GM23248 (cell line): ENCODE measurements around the gene EYA4. TPM values are rescaled to one million over a fixed set of nuclear protein-coding genes. Genes with fewer than 3 reads are reported as not detected.

Experiments used
- DNase-seq: peaks from one replicate; pipeline ENCODE4 v3.0.0-alpha.2; 2015
- H2AFZ ChIP-seq: fragments of 200-600 bp; sonication (generic); 2 replicates; pipeline ENCODE4 v1.6.1; 2016; ENCODE audit warnings: antibody characterized with exemption
- H3F3A ChIP-seq: fragments of 200-600 bp; sonication (generic); 2 replicates; pipeline ENCODE4 v1.6.1; 2016; ENCODE audit warnings: mild to moderate bottlenecking, antibody characterized with exemption, mixed run types; ENCODE audit not compliant: insufficient read depth
- H3K27ac ChIP-seq: fragments of 200-600 bp; sonication (generic); 2 replicates; pipeline ENCODE4 v1.5.1; 2016; ENCODE audit warnings: mild to moderate bottlenecking
- H3K27me3 ChIP-seq: fragments of 200-600 bp; sonication (generic); replicated peaks from 2 replicates; pipeline ENCODE4 v1.6.1; 2016; ENCODE audit warnings: mild to moderate bottlenecking; ENCODE audit not compliant: insufficient read depth
- H3K36me3 ChIP-seq: fragments of 200-600 bp; sonication (generic); 2 replicates; pipeline ENCODE4 v1.6.1; 2016; ENCODE audit warnings: low read depth, mild to moderate bottlenecking
- H3K4me1 ChIP-seq: fragments of 200-600 bp; sonication (generic); 2 replicates; pipeline ENCODE4 v1.6.1; 2016; ENCODE audit warnings: mild to moderate bottlenecking; ENCODE audit not compliant: insufficient read depth
- H3K4me2 ChIP-seq: fragments of 200-600 bp; sonication (generic); one replicate; pipeline ENCODE4 v1.6.1; 2016; ENCODE audit warnings: mild to moderate bottlenecking; ENCODE audit not compliant: unreplicated experiment
- H3K4me3 ChIP-seq: fragments of 200-600 bp; sonication (generic); 2 replicates; pipeline ENCODE4 v1.5.1; 2016; ENCODE audit warnings: mild to moderate bottlenecking
- H3K79me2 ChIP-seq: fragments of 200-600 bp; sonication (generic); 2 replicates; pipeline ENCODE4 v1.6.1; 2016; ENCODE audit warnings: mild to moderate bottlenecking; ENCODE audit not compliant: insufficient read depth
- H3K9ac ChIP-seq: fragments of 200-600 bp; sonication (generic); 2 replicates; pipeline ENCODE4 v1.6.1; 2016; ENCODE audit warnings: mild to moderate bottlenecking
- H3K9me2 ChIP-seq: fragments of 200-600 bp; sonication (generic); 2 replicates; pipeline ENCODE4 v1.6.1; 2016; ENCODE audit warnings: mixed run types, mild to moderate bottlenecking, moderate library complexity; ENCODE audit not compliant: insufficient read depth
- H3K9me3 ChIP-seq: fragments of 200-600 bp; sonication (generic); one replicate; pipeline ENCODE4 v1.6.1; 2017; ENCODE audit warnings: low read depth
- H4K20me1 ChIP-seq: fragments of 200-600 bp; sonication (generic); 2 replicates; pipeline ENCODE4 v1.6.0; 2016; ENCODE audit not compliant: insufficient read depth
- EZH2 ChIP-seq: fragments of 200-600 bp; sonication (generic); IDR thresholded peaks from 2 replicates; pipeline ENCODE4 v1.6.1; 2018; ENCODE audit warnings: antibody characterized with exemption, mild to moderate bottlenecking; ENCODE audit not compliant: insufficient read depth, poor library complexity, severe bottlenecking
- EZH2phosphoT487 ChIP-seq: fragments of 200-600 bp; sonication (generic); IDR thresholded peaks from 2 replicates; pipeline ENCODE4 v1.6.1; 2018; ENCODE audit warnings: antibody characterized with exemption, moderate library complexity, mild to moderate bottlenecking, low read depth; ENCODE audit not compliant: insufficient read depth
- WGBS, 2 experiments: methylation state at CpG; one replicate each; pipeline ENCODE4 v1.1.6; 2015 to 2017; ENCODE audit warnings: low lambda C conversion rate in 2 of 2, low coverage in 1 of 2; ENCODE audit errors: missing lambda C conversion rate in 2 of 2; 5-methylcytosine and 5-hydroxymethylcytosine counted together
- in situ Hi-C: fragments of 300-500 bp; cut with MboI; formaldehyde crosslinking; loops from 2 replicates; pipeline ENCODE4 v1.15.0; 2020
- polyA plus RNA-seq: library from polyadenylated mRNA; unstranded; fragments of >200 nt; fragmentation: Nextera tagmentation; extraction: Ambion mirVana; gene quantifications from 2 replicates; pipeline ENCODE4 v1.2.1, GENCODE V29; 2016
- total RNA-seq: library from RNA; depleted of rRNA; stranded (reverse); fragments of >200 nt; shearing (Covaris generic); gene quantifications from 2 replicates; pipeline ENCODE4 v1.2.3, GENCODE V29; 2014

Gene EYA4
- total and polyA plus RNA-seq, 2 experiments from 2014 or later: not detected

GRCh38 chr6:133297657-133298056 is 56.5 kb downstream of the EYA4 start:
- H3K4me1 ChIP-seq: no peaks in the 10 kb centered on the region
- TF ChIP-seq EZH2 (no peak), EZH2phosphoT487 (no peak)
- no peak overlapping the region for H3K9ac ChIP-seq
- in situ Hi-C loops: no loop called here
- no peak for DNase-seq
- H3K4me2 ChIP-seq: no peak overlapping the region
- no peaks in the 10 kb centered on the region for H4K20me1 ChIP-seq
- 56 to 67% methylated on average over 2 of the region's 2 CpGs for WGBS, 2 experiments
- no peak overlapping the region for H3K4me3 ChIP-seq
- H3K79me2 ChIP-seq: no peaks in the 10 kb centered on the region
- H3K27ac ChIP-seq: no peak overlapping the region
- no peak overlapping the region for H2AFZ ChIP-seq
- no peaks in the 10 kb centered on the region for H3K36me3 ChIP-seq
- peaks cover 10% of the 10 kb centered on the region for H3K27me3 ChIP-seq
- no peaks in the 10 kb centered on the region for H3K9me3 ChIP-seq
- no peaks in the 10 kb centered on the region for H3K9me2 ChIP-seq
- H3F3A ChIP-seq: no peaks in the 10 kb centered on the region

DNA sequence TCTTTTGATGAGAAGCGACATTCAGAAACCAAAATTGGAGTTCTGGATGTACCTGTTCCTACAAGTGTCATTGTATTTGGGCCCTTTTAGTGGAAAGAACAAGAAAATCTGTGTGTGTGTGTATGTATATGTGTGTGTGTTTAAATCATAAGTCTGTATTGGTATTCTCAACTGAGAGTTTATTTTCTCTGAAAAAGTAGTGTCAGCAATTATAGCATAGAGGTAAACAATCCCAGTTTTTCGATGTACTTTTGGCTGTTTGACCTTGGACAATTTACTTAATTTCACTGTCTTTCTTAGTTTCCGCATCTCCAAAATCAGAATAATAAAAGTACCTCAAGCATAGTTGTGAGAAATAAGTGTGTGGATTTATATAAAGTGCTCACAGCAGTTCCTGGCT is 57.2 kb downstream of the EYA4 start:
- H3K9me2 ChIP-seq: no peaks in the 10 kb centered on the region
- H3K9ac ChIP-seq: no peak overlapping the region
- no peaks in the 10 kb centered on the region for H3K79me2 ChIP-seq
- no peak for DNase-seq
- H3K27ac ChIP-seq: no peak overlapping the region
- no peaks in the 10 kb centered on the region for H4K20me1 ChIP-seq
- no peaks in the 10 kb centered on the region for H3K4me1 ChIP-seq
- in situ Hi-C loops: no loop called here
- H3K27me3 ChIP-seq: peaks cover 14% of the 10 kb centered on the region
- H3K4me2 ChIP-seq: no peak overlapping the region
- no peak overlapping the region for H2AFZ ChIP-seq
- H3K36me3 ChIP-seq: no peaks in the 10 kb centered on the region
- H3K4me3 ChIP-seq: no peak overlapping the region
- no peak for TF ChIP-seq EZH2phosphoT487
- TF ChIP-seq EZH2: no peak
- WGBS, 2 experiments: 67% methylated on average over 3 of the region's 3 CpGs
- no peaks in the 10 kb centered on the region for H3F3A ChIP-seq
- no peaks in the 10 kb centered on the region for H3K9me3 ChIP-seq

- TF ChIP-seq EZH2: no peak
- no peak for TF ChIP-seq EZH2phosphoT487
- in situ Hi-C loops: no loop called here
- H4K20me1 ChIP-seq: no peaks in the 10 kb centered on the region
- H3K27me3 ChIP-seq: peaks cover 14% of the 10 kb centered on the region
- no peaks in the 10 kb centered on the region for H3K36me3 ChIP-seq
- no peaks in the 10 kb centered on the region for H3F3A ChIP-seq
- WGBS, 2 experiments: 47 to 51% methylated on average over 4 of the region's 4 CpGs
- no peak overlapping the region for H3K9ac ChIP-seq
- no peaks in the 10 kb centered on the region for H3K9me3 ChIP-seq
- H3K4me1 ChIP-seq: no peaks in the 10 kb centered on the region
- DNase-seq: no peak
- H3K9me2 ChIP-seq: no peaks in the 10 kb centered on the region
- no peak overlapping the region for H2AFZ ChIP-seq
- no peak overlapping the region for H3K4me2 ChIP-seq
- no peak overlapping the region for H3K27ac ChIP-seq
- no peaks in the 10 kb centered on the region for H3K79me2 ChIP-seq
- no peak overlapping the region for H3K4me3 ChIP-seq
Measured at GRCh38 chr6:133298801-133299200, 57.6 kb downstream of the EYA4 start.

GRCh38 chr6:133300896-133301295 is 59.7 kb downstream of the EYA4 start:
- no peak for DNase-seq
- 39 to 41% methylated on average over 3 of the region's 3 CpGs for WGBS, 2 experiments
- H3F3A ChIP-seq: no peaks in the 10 kb centered on the region
- H3K9me2 ChIP-seq: no peaks in the 10 kb centered on the region
- no peak overlapping the region for H3K4me3 ChIP-seq
- no peak overlapping the region for H3K27ac ChIP-seq
- TF ChIP-seq EZH2phosphoT487 (no peak), EZH2 (no peak)
- H2AFZ ChIP-seq: no peak overlapping the region
- no peaks in the 10 kb centered on the region for H3K79me2 ChIP-seq
- H3K9ac ChIP-seq: no peak overlapping the region
- no peaks in the 10 kb centered on the region for H4K20me1 ChIP-seq
- H3K36me3 ChIP-seq: no peaks in the 10 kb centered on the region
- in situ Hi-C loops: no loop called here
- H3K4me2 ChIP-seq: no peak overlapping the region
- H3K9me3 ChIP-seq: no peaks in the 10 kb centered on the region
- no peaks in the 10 kb centered on the region for H3K4me1 ChIP-seq
- peaks cover 14% of the 10 kb centered on the region; the same call in 1 of the 2 replicates for H3K27me3 ChIP-seq

DNA sequence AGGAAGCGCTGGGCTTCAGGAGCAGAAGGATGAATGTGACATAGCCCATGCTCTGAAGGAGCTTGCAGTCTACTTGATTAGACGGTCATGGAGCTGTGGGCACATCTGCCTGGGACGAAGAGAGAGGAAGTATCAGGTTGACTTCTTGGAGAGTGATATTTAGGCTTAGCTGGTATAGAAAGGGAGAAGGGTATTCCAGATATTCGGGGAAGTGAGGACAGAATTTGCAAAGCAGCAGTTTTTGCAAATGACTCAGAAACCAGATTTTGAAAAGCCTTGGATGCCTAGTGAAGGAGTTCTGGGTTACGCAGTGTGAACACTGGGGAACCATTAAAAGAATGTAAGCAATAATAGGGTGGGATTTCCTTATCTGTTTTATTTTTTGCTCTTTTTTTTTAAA is 60.7 kb downstream of the EYA4 start:
- Histone ChIP-seq H3K27me3 (peaks cover 16% of the 10 kb centered on the region; the same call in 1 of the 2 replicates), H3K79me2 (no peaks in the 10 kb centered on the region), H3K9me2 (no peaks in the 10 kb centered on the region), H3K4me3 (no peak overlapping the region), H3K9ac (no peak overlapping the region), H3K36me3 (no peaks in the 10 kb centered on the region), H4K20me1 (no peaks in the 10 kb centered on the region), H3K27ac (no peak overlapping the region), H2AFZ (no peak overlapping the region), H3F3A (no peaks in the 10 kb centered on the region), H3K4me1 (no peaks in the 10 kb centered on the region), H3K4me2 (no peak overlapping the region), H3K9me3 (no peaks in the 10 kb centered on the region)
- no peak for DNase-seq
- in situ Hi-C loops: no loop called here
- TF ChIP-seq EZH2phosphoT487: no peak
- TF ChIP-seq EZH2: no peak
- 75 to 77% methylated on average over 5 of the region's 5 CpGs for WGBS, 2 experiments
